ENCODE results near the gene TBC1D22A.

DNA sequence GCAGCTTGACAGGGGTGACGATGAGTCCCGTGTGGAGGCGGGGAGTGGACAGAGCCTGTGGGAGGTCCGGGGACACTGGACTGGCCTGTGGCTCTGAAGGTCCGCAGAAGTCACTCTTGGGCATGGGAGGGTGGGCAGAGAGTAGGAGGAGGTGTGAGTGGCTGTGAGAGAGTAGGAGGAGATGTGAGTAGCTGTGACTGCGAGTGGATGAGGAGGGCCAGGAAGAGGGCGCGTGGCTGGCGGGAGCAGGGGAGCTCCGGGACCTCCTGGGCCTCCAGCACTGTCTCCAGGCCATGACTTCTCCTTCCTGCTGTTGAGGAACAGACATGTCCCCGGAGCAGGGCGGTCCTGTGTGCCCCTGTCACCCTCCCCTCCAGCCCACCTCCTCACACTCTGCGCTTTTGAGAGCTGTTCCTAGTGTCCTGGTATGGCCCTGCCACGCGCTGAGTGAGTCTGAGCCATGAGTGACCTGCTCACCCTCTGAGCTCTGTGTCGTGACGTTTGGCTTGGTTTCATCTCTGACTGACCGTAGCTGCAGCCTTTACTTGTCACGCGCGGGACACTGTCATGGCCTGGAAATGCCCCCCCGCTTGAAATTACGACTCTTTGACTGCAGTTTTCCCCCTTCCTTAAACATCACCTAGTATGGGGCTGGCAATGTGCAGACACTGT is 391.5 kb downstream of the TBC1D22A start:
- TF ChIP-seq NFIC (IDR thresholded peaks at IDR 0.05; ENCODE audit: borderline replicate concordance), result no peak
- no peak for TF ChIP-seq GABPA (IDR thresholded peaks at IDR 0.05; ENCODE audit: low read depth)
- TF ChIP-seq, protein P1, sequence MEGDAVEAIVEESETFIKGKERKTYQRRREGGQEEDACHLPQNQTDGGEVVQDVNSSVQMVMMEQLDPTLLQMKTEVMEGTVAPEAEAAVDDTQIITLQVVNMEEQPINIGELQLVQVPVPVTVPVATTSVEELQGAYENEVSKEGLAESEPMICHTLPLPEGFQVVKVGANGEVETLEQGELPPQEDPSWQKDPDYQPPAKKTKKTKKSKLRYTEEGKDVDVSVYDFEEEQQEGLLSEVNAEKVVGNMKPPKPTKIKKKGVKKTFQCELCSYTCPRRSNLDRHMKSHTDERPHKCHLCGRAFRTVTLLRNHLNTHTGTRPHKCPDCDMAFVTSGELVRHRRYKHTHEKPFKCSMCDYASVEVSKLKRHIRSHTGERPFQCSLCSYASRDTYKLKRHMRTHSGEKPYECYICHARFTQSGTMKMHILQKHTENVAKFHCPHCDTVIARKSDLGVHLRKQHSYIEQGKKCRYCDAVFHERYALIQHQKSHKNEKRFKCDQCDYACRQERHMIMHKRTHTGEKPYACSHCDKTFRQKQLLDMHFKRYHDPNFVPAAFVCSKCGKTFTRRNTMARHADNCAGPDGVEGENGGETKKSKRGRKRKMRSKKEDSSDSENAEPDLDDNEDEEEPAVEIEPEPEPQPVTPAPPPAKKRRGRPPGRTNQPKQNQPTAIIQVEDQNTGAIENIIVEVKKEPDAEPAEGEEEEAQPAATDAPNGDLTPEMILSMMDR (IDR thresholded peaks at IDR 0.05), result no peak
- no peak for TF ChIP-seq POLR2AphosphoS5 (IDR thresholded peaks at IDR 0.05; ENCODE audit: low read depth, low read length)
- TF ChIP-seq FOXM1 (IDR thresholded peaks at IDR 0.05; ENCODE audit: low read depth), result no peak
- no peak for TF ChIP-seq TCF12 (IDR thresholded peaks at IDR 0.05)
